NCI-H1436 treated with DMSO at 0.1 percent for 48 hours (cell line): ENCODE measurements around the gene KCTD21.
"Not testable (repeated sequence)": the region's sequence is repeated elsewhere in the genome, so short reads cannot be mapped to it uniquely, and the experiment has no call there.

ENCODE experiments used
- DNase-seq: peaks from one replicate; lab custom pipeline; 2025; lab: John Stamatoyannopoulos, UW

The KCTD21 gene

DNA sequence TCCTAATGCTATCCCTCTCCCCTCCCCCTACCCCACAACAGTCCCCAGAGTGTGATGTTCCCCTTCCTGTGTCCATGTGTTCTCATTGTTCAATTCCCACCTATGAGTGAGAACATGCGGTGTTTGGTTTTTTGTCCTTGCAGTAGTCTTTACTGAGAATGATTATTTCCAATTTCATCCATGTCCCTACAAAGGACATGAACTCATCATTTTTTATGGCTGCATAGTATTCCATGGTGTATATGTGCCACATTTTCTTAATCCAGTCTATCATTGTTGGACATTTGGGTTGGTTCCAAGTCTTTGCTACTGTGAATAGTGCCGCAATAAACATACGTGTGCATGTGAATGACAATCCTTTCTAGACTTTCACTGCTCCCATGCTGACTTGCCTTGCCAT is 12.6 kb downstream of the KCTD21 start:
- DNase-seq = not testable (repeated sequence)

DNA sequence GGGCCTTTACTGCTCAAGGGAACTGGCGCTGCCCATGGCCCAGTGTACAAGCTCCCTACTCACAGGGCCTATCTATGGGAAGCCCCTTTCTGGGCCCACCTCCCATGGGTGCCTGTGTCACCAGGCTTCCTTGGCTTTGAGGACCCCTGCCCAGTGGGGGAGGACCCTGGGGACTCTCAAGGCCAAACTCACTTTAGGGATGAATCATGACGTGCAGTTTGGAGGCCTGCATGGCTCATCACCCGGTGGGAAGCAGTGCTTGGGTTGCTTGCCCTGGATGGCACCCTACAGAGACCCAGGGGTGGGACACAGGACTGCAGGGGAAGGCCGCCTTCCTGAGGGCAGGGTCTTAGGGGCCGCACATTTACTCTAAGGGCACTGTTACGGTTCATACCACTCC is 16.5 kb downstream of the KCTD21 start:
- DNase-seq = no peak

DNA sequence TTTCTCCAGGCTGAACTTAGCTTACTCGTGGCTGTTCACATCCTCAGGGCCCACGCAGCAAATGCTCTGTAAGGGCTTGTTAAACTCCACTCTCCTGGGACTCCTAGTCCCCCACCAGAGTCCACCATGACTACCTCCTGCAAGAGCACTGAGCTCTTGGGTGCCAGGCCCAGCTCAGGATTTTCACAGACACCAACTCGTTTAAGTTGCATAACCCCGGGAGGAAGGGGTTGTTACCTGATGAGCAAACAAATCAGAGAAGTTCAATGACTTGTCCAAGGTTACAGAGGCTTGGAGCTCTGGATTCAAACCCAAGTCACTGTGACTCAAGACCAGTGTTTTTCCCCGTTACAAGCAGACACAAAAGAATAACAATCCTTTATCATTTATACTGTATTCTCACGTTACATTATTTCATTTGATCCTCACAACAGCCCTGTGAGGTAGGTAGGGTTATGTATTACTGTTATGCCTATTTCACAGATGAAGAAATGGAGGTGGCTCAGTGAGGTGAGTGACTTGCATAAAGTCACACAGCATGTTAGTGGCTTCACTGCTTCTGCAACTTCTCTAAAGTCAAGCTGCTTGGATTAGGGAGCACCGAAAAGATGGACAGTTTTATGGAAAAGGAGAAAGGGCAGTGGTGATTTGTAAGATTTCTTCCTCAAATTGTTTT is 17.4 kb downstream of the KCTD21 start:
- DNase-seq = no peak

DNA sequence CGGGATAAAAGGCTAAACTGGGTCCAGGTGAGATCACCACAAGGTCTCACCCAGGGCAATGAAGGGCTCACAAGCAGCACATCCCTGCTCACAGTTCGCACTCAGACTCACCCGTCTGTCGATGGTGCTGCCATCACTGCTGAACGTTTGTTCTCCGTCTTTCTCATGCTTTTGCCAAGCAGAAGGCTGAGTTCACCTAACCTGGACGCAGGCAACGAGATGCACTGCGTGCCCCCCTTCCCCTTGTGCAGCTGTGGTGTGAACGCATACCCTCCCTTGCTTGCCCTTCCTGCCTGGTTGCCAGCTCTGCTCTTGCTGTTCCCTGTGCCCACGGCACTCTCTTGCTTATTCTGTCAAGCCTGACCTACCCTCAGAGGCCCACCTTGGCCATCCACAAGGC is 18.0 kb downstream of the KCTD21 start:
- DNase-seq = no peak

DNA sequence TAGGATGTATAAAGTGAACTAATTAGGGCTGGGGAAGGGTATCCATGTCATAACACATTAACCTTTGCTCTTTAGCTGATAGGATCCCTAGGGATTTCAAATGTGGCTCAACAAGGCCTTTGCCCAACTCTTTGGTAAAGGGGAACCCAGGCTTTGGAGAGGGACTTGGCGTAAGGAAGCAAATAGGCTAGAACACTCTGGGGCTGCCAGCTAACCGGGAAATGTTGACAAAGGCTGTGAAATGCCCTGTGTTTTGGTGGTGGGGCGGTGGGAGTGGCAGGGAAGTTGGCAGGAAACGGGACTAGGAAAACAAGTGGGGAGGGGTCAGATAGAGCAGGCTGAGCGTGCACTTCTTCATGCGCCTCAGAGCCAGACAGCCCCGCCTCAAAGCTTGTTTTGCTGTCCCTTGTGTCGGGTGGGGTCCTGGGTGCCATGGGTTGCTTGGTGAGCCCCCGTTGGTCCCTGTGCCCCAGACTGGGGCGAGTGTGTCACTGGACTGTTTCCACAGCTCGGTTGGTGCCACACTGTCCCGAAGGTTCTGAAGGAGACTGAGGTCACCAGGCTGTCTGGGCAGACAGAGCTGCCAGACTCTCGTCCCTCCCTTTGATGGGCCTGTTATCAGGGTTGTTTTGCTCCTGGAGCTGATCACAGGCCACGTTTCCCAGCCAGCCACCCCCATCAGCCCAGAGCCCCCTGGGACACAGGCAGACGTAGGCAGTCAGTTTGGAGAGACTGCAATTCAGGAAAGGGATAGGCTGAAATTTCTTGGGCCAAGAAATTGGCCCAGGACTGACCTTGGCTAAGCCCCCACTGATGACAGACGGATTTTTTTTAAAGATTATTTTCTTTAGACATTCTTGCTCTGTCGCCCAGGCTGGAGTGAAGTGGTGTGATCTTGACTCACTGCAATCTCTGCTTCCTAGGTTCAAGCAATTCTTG is 19.6 kb downstream of the KCTD21 start:
- no peak for DNase-seq

DNA sequence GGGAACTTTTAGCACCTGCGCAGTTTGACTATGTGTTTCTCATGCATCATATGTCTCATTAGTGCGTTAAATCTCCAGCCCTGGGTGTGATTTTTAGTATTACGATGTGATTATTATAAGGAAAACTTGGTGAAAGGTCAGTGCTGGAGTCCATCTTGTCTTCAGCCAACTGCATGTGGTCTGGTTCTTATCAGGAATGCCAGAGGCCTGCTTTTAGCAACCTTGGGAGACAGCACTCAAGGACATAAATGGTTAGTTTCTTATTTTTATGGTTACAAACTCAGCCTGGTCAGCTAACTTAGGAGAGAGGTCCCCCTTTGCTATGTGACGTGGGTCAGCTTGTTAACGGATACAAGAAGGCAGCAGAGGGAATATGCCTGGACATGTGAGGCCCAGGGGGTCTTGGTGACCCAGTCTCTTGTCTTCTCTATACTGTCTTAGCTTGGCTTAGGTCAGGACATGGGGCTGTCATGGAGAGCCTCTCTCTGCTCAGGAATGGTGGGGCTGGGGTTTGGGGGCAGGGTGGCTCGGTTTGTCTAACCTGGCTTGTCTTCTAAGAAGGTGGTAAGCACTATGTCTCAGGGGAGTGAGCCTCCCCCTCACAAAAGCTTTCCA is 21.5 kb downstream of the KCTD21 start:
- no peak for DNase-seq

DNA sequence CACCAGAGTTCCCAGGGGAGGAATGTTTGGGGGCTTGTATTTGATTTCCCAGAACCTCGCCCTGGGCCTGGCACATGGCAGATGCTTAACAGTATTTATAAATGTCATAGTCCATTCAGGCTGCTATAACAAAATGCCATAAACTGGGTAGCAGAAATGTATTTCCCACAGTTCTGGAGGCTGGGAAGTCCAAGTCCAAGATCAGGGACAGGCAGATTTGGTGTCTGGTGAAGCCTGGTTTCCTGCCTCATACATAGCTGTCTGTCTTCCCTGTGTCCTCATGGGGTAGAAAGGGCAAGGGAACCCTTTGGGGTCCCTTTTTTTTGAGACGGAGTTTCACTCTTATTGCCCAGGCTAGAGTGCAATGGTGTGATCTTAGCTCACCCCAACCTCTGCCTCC is 24.0 kb downstream of the KCTD21 start:
- DNase-seq = no peak

DNA sequence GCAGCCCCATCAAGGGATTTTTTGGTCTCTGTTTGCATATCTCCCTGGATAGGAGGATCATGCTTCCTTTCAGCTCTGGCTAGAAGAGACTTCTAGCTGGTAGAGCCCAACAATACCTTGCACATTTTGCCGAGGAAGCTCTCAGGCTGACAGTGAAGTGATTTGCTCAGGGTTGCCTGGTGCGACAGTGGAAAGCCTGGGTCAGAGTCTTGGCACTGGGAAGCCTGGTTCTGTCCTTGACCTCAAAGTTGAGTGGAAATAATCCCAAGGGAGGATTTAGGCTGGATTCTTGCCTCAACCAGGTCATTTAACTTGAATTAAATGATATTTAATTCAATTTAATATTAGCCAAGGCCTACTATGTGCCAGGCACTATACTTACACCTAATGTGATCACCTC is 24.6 kb downstream of the KCTD21 start:
- no peak for DNase-seq

DNA sequence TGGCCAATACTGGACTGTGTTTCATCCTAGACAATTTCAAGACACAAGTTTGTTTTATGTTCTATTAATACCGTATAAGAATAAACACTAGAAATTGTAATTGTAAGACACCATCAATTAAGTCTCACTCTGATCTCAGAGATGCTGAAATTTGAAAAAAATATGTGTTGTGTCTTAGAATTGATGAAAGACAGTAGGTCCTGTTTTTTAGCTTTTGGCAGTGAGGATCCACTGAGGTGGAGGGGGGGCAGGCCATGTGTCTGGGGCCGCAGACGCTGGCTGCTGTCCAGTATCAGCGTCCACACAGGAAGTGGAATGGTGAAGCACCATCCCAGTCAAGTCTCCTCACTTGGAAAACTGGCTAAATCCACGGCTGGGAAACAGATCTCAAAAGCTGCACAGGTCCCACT is 26.5 kb downstream of the KCTD21 start:
- no peak for DNase-seq

DNA sequence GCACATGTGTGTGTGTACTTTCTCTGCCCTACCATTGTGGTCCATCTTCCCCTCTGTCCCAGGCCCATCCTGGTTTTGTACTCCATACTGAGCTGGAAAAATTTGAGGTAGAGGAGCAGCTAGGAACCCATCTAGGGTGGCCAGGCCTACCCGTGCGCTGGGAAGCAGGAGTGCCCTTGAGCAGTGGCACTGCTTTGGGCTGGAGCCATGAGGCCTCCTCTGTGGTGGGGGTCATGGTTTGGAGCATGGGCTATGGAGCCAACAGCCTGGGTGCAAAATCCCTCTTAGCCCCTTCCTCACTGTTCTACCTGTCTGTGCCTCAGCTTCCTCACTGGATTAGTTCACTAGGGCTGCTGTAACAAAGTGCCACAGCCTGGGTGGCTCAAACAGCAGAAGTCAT is 27.1 kb downstream of the KCTD21 start:
- no peak for DNase-seq

DNA sequence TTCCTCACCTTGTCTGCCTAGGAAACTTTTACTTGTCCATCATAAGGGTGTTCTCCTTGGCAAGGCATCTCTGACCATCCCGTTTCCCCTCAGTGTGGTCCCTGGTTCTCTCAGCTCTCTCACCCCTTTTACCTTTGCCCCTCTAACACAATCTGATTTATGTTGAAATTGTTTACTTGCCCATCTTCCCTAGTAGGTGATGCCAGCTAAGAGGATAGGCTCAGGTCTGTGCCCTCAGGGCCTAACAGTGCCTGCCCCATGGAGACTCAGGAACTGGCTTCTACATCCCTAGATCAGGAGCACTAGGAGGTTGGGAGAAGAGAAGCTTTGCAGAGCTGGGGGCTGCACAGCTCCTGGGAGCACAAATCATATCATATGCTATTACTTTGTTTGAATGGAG is 27.9 kb downstream of the KCTD21 start:
- DNase-seq = no peak

DNA sequence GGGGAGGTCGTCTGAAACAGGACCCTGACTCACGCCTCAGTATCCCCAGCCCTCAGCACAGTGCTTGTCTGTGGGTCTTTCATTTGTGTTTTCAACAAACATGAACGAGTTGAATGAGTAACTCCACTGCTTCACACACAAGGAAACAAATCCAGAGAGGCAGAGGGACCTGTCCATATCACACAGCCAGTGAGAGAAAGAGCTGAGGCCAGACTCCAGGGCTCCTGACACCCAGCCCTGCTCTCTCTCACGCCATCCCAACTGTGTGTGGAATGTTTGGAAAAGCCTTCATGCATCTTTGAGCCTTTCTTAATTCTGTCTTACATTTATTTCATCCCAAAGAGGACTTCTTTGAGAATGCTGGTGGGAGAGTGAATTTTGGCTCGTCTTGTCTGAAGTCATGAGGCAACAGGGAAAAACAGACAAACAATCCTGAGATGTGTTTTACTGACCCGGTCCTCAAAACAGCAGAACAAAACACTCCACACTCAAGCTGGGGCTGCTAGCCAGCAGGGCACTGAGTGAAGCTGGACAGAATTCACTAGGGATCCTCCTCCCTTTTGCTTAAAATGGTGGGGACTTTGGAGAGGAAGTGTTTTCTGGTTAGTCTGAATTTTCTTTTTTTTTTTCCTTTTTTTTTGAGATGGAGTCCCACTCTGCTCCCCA is 29.3 kb downstream of the KCTD21 start:
- no peak for DNase-seq

DNA sequence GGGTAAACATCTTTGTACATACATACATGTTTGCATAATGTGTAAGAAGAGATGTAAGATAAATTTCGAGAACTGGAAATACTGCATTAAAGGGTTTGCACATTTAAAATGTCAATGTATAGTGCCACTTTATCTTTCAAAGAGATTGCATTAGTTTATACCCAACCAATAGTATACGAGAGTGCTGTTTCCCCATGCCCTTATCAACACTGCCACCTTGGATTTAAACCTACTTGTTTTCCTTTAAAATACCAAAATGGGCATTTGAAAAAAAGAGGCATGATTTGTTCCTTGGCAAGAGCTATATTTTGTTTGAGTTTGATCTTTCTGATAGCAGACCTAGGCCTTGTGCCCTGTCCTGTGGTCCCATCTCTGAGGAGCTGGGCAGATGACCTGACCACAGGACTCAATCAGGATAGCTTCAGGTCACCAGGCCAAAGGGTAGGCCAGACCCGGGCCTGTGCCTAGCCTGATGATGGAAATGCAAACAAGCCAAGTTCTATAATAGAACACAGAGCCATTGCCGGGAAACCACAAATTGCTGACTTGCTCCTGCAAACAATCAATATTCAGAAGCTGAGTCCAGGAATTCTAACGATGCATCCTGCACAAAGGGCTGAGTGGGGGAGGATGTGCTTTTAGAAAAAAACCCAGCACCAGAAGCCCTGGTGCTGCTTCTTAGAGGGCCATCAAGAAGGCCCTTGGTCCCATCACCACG is 32.1 kb downstream of the KCTD21 start:
- no peak for DNase-seq

DNA sequence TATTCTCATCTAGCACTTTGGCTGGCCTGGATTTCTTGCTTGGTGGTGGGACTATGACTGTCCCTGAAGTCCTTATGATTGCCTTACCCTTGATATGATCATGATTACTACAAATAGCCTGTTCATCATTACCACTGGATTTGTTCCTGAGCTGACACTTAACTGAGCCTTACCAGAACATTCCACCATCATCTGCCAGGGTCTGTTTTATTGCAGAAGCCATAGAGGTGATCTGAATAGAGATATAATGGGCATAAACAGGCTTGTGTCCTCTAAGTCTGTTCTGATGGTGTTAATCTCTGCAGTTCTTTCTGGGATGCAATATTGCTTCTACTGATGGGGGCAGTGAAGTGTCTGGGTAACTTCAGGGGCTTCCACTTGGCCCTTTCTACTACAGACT is 36.6 kb downstream of the KCTD21 start:
- no peak for DNase-seq

DNA sequence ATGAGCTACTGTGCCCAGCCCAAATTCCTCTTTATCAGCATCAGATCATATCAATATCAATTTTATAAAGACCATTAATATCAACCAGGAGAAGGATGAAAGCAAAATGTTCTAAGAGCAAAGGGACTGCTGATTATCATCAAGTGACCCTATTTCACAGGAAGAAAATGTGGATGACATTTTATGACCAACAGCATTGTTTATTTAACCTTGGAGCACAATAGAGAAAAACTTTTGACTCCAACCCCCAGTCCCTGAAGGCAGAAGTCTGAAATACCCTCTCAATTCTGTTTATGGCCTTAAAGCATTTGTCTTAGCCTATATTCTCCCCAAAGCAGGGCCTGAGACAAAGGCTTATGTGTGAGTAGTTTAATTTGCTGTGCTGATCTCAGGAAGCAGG is 37.7 kb downstream of the KCTD21 start:
- DNase-seq = no peak

DNA sequence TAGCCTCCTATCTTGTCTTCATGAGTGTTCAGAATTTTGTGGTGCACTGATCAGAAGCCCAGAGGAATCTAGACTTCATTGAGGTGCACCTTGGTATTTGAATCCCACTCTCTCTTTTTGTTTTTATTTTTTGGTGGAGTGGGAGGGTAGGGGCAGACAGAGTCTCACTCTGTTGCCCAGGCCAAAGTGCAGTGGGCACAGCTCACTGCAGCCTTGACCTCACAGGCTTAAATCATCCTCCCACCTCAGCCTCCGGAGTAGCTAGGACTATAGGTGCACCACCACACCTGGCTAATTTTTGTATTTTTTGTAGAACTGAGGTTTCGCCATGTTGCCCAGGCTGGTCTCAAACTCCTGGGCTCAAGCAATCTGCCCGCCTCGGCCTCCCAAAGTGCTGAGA is 38.1 kb downstream of the KCTD21 start:
- DNase-seq = no peak

DNA sequence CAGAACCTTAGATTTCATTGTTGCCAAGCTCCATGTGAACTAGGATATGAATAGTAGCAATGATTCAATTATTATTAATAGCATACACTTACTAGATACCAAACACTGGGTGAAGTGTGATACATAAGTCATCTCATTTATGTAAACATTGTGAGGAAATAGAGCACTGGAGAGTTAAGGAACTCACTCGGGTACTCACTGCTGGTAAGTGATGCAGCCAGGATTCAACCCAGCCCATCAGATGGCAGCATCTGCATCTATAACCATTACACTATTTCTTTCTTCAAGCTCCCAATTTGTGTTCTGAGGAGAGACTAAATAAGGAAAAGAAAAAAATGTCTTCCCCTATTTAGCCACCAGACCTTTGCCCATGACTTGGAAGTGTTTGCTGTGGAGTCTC is 38.8 kb downstream of the KCTD21 start:
- no peak for DNase-seq

DNA sequence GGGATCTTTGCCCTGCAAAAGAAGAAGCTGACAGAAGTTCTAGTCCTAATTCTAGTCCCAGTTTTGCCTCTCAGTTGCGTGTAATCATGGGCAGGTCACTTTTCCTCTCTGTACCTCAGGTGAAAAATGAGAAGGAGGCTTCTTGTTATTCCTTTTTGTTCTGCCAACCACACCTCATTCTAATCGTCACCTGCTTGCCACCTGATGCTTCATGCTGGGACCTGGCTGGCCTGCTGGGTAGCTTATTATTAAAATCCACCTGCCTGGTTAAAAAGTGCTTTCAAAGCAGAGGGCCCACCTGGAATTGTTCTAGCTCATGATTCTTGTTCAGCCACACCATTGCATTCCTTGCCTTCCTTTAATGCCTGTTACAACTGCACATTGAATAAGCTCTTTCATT is 40.6 kb downstream of the KCTD21 start:
- DNase-seq = peak; percentile 9

DNA sequence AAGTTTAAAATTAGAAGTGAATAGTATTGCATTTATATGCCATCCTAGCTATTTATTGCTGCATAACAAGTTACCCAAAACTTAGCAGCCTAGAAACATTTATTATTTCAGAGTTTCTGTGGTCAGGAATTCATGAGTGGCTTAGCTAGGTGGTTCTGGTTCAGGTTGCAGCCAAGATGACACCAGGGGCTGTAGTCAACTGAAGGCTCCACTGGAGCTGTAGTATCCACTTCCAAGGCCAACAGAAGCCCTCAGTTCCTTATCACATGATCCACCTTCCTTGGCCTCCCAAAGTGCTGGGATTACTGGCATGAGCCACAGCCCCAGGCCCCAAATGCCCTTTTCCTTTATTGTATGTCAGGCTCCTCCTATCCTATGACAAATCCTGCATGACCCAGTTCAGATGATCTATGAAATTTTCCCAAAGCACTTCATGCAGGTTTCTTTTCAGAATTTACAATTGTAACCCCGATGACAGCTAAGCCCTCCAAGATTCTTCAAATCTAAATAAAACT is 42.9 kb downstream of the KCTD21 start:
- no peak for DNase-seq

DNA sequence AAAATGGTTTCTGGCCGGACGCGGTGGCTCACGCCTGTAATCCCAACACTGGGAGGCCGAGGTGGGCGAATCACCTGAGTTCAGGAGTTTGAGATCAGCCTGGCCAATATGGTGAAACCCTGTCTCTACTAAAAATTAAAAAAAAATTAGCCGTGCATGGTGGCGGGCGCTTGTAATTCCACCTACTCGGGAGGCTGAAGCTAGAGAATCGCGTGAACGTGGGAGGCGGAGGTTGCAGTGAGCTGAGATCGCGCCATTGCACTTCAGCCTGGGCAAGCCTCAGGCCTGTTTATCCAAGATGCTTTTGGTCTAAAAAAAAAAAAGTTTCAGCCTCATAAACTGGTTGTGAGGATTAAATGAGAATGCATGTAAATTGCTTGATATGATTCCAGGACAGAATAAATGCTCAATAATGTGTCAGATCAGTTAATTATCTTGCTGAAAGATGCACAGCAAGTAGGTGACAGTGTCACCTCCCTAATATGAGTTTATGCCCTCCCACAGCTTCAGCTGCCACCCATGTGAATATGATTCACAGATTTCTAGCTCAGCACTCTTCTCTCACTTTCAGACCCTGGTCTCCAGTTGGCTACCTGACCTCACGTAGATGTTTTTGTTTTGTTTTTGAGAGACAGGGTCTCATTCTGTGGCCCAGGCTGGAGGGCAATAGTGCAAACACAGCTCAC is 47.9 kb downstream of the KCTD21 start:
- DNase-seq = no peak
